SKM-1 (cell line): Measurements from ENCODE around the gene PRKCZ.

Experiments
- DNase-seq: peaks from one replicate; lab custom pipeline; 2025; ENCODE audit not compliant: unreplicated experiment; lab: John Stamatoyannopoulos, UW

Gene PRKCZ

DNA sequence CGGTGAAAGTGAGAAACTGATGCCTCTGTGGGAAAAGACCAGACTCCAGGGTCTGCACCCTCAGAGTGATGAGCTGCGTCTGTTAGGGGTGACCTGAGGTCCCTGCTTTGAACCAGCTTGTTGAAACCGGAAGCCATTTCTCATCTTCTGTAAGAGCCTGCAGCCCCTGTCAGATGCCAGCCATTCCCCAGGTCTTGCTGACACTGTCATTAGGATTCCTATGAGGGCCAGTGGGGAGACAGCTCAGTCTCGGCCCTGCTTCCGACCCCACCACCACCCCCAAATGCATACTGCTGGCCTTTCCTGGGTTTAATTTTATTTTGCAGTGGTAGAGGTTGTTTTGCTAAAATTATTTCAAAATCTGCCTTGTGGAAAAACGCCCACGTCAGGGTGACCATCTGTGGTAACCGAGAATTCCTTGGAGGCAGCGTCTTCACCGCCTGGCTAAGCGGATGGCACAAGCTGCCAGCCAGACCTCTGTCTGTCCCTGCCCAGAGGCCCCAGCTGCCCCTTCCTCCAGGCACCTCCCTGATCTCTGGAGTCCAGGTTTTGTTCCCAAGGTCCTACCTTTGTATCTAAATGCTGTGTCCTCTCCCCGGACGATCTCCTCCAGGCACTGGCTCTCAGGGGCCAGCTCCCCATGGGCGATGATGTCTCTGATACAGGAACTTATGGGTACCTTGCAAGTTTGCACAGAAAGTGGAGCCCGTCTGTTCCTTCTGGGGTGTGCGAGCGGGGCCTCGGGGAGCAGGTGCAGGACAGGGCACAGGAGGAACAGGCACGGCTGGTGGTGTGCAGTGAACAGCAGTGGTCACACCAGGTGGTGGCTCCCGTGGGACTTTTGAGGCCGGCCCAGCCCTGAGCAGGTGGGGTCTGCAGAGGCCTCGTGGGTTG, 49.9 kb downstream of the PRKCZ start:
- DNase-seq: no peak

DNA sequence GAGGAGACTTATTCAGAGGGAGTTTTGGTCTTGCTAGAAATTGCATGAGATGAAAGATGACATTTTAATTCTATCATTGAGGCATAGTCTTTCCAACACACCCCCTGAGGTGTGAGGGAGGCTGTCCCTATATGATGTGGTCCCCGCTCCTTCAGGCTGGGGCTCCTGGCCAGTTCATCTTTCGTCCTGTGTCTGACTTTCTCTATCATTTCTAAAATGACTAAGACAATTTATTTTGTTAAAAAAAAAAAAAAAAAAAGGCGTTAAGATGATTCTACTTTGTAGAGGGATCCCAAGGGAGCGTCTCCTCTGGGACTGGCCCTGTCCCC, 50.5 kb downstream of the PRKCZ start:
- no peak for DNase-seq

GRCh38 chr1:2101531-2101930, 51.3 kb downstream of the PRKCZ start:
- DNase-seq: no peak

GRCh38 chr1:2101946-2102345, 51.7 kb downstream of the PRKCZ start:
- no peak for DNase-seq

DNA sequence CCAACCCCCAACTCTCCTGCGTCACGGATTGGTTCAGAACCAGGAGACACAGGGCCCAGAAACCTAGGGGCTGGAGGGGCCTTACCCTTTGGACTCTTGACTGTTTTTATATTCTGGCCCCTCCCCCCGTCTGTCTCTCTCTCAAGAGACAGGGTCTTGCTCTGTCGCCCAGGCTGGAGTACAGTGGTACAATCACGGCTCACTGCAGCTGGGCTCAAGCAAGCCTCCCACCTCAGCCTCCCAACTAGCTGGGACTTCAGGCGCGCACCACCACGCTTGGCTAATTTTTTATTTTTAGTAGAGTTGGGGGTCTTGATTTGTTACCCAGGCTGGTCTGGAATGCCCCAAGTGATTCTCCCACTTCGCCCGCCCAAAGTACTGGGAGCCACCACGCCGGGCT, 52.5 kb downstream of the PRKCZ start:
- DNase-seq: no peak

DNA sequence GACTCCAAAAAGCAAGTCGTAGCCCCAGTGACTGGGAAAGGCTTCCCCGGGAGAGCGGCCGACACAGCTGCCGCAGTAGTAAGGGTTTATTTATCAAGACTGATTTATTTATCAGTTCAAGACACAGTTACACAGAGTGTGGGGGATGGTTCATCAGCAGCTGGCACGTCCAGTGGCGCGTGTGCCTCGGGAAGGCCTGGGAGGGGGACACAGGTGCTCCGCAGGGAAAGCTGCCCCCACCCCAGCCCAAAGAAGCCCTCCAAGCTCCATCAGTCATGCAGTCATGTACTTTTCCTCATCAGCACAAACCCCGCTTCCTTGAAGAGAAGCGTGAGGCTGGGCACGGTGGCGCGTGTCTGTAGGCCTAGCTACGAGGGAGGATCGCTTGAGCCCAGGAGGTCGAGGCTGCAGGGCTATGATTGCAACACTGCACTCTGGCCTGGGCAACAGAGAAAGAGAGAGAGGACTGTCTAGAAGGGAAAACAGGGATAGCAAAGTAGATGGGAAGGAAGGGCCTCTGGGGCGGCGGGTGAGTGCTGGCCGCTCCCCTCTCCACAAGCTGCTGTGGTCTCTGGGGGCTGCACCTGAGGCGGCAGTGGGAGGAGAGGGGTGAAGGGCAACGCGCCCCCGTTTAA, 53.2 kb downstream of the PRKCZ start:
- no peak for DNase-seq

DNA sequence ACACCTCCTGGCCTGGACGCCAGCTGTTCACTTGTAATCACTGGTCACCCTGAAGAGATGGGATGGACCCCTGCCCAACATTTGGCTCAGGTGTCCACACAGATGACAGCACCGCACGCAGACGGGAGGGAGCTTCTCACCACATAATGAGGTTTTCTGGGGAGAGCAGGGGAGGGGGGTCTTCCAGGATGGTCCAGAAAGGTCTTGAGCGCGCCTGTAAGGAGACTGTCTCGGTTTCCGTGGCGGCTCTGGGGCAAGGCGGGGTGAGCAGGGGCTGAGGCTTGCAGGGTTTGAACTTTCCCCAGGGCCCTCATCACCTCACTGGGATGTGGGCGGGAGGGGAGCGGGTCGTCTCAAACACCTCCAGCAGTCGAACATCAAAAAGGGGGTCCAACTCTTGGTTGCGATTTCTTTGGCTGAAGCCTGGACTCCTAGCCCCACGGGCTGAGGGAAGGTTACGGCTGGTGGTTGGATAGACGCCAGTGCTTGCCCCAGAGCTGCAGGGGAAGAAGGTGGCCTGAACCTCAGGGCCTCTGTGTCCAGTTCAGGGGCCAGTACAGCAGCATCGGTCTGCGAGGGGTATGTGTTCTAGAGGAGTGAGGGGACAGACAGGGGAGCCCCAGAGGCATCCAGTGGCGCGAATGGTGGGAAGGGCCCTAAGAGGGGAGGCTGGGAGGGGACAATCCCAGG, 53.8 kb downstream of the PRKCZ start:
- DNase-seq: no peak

GRCh38 chr1:2104621-2105427, 54.6 kb downstream of the PRKCZ start:
- no peak for DNase-seq

- no peak for DNase-seq
Observed at GRCh38 chr1:2105781-2106524, 55.7 kb downstream of the PRKCZ start.

- DNase-seq: no peak
Observed at GRCh38 chr1:2106659-2107405, 56.6 kb downstream of the PRKCZ start.

- no peak for DNase-seq
Observed at GRCh38 chr1:2107586-2108212, 57.5 kb downstream of the PRKCZ start.

GRCh38 chr1:2108213-2108876, 58.1 kb downstream of the PRKCZ start:
- no peak for DNase-seq

DNA sequence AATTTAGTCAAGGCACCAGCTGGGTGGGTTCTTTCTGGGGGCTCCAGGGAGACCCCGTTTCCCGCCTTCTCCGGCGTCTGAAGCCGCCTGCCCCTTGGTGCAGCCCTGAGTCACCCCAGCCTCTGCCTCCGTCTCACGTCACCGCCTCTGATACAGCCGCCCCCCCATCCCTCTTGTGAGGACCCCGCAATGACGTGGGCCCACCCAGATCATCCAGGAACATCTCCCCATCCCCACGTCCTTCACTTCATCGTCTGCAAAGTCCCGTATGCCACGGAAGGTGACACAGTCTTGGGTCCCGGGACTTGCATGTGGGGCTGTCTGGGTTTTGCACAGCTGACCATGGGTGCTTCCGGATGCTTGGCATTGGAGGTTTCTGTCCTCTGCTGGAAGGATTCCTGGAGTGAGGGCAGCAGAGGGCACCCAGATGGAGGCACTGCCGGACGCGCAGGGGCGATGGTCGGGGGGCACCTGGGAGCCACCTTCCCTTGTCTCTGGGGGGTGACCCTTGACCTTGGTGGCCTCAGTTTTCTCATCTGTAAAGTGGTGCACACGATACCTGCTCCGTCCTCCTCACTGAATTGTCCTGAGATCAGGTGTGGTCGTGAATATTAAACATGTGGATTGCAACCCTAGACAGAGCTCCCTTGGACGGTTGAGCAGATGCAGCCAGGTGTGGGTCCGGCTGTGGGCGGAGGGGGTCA, 58.8 kb downstream of the PRKCZ start:
- no peak for DNase-seq

DNA sequence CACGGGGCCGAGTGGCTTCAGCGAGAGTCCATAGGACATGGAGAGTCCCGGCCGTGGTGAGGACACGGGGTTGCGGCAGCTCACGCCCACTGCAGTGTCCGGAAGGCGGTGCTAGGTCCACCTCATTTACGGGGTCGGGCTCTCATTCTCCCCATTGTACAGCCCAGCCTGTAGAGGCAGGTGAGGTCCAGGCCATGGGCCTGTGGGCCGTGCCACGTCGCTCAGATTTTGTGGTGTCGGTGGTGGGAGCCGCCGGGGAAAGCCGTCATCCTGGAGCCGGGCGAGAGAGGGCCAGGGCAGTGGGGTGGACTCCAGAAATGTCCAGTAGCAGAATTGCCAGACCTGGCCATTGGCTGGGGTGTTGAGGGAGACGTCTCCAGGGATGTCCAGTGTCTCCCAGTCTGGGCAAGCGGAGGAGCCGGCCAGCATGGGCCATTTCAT, 59.4 kb downstream of the PRKCZ start:
- DNase-seq: no peak

GRCh38 chr1:2110191-2110737, 60.1 kb downstream of the PRKCZ start:
- no peak for DNase-seq

DNA sequence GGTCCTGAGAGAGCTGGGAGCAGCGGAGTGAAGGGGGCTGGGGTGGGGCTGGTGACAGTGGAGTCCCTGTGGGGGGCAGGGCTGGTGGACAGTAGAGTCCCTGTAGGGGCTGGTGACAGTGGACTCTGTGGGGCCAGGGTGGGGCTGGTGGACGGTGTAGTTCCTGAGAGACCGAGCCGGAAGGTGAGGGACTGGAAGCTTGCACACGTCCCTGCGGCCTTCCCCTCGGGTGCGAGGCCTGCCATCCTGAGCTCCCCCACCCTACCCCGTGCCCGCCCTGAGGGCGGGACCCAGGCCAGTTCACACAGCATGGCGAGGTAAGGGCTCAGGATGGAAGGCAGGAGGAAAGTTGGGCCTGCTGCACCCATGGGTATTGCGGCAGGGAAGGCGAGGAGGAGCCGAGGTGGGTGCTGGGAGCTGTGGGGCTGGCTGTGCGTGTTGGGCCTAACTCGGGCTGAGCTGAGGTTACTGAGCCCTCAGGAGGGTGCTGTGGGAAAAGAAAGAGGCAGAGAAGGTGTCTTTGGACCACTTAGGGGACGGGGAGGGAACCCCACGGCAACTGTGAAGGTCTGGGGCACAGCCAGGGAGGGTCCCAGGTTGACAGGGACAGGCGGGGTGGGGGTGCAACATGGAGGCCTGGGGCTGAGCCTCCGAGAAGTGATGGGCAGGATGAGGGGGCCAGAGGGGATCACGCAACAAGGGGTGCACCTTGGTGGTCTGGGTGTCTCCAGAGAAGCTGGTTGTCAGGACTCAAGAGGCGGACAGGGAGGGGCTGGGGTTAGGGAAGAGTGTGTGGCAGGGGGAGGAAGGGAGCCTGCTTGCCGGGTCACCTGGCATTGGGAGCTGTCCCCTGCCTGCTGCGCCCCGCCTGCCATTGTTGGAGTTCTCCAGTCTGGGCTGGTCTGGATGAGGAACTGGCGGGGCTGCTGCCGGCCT, 60.8 kb downstream of the PRKCZ start:
- no peak for DNase-seq

- no peak for DNase-seq
Observed at GRCh38 chr1:2111674-2112035, 61.4 kb downstream of the PRKCZ start.
